Measurements from ENCODE around the gene SCRN2.

GRCh38 chr17:47813077-47813476 is 28.0 kb downstream of the SCRN2 start:
- TF ChIP-seq CTCF (IDR thresholded peaks at IDR 0.05) (no peak), POLR2A (IDR thresholded peaks at IDR 0.05) (no peak)
